Measurements from ENCODE around the gene PCNP. TPM values are rescaled to one million over a fixed set of nuclear protein-coding genes. Genes with fewer than 3 reads are reported as not detected.

PCNP gene
- total RNA-seq, 1 experiment from 2014 or later = 216 TPM

DNA sequence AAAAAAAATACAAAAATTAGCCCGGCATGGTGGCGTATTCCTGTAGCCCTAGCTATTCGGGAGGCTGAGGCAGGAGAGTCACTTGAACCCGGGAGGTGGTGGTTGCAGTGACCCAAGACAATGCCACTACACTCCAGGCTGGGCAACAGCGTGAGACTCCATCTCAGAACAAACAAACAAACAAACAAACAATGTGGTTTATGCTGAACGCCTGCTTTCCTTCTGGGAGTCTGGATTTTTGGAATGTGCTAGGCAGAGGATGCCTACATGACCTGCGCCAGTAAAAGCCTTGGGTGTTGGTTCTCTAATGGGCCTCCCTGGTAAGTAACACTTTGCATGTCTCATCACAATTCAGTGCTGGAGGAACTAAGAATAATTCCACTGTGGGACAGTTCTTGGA, 43.5 kb downstream of the PCNP start:
- Histone ChIP-seq H4K8ac (replicated peaks; ENCODE audit: insufficient read length, low read depth, low read length) (no peak overlapping the region), H3K4me1 (ENCODE audit: insufficient read depth, low read length) (no peaks in the 10 kb centered on the region), H3K27ac (ENCODE audit: insufficient read length, low read depth, low read length) (no peak overlapping the region), H3K9ac (ENCODE audit: extremely low read depth, insufficient read length, low read length) (no peak overlapping the region), H4K20me1 (ENCODE audit: control insufficient read depth, insufficient read depth, insufficient read length) (no peaks in the 10 kb centered on the region), H3K4me2 (ENCODE audit: insufficient read depth, insufficient read length, low read length) (no peak overlapping the region), H4K5ac (ENCODE audit: insufficient read length, low read depth, low read length) (no peak overlapping the region), H3K14ac (ENCODE audit: insufficient read depth, low read length) (no peak overlapping the region), H2AK5ac (ENCODE audit: insufficient read length, low read length) (no peak overlapping the region), H2BK20ac (ENCODE audit: low read depth, low read length, poor library complexity, severe bottlenecking) (no peak overlapping the region), H3K23ac (ENCODE audit: insufficient read length, low read depth, low read length) (no peak overlapping the region), H3K56ac (ENCODE audit: insufficient read length, low read depth, low read length) (no peak overlapping the region), H2BK120ac (ENCODE audit: low read depth, low read length, poor library complexity, severe bottlenecking) (no peak overlapping the region), H3K23me2 (ENCODE audit: insufficient read length, low read depth, low read length, poor library complexity, severe bottlenecking) (no peaks in the 10 kb centered on the region), H3K79me2 (ENCODE audit: insufficient read depth, low read length) (no peaks in the 10 kb centered on the region), H2BK12ac (ENCODE audit: insufficient read length, low read depth, low read length) (no peak overlapping the region), H3K9me3 (ENCODE audit: control insufficient read depth, low read depth, low read length) (no peaks in the 10 kb centered on the region), H3K18ac (ENCODE audit: insufficient read length, low read depth, low read length) (no peak overlapping the region), H3K79me1 (ENCODE audit: insufficient read depth, low read depth, low read length, poor library complexity, severe bottlenecking) (no peaks in the 10 kb centered on the region), H3K4ac (ENCODE audit: low read depth, low read length) (no peak overlapping the region), H2AFZ (ENCODE audit: low read length) (no peak overlapping the region), H3T11ph (ENCODE audit: low read length) (no peak overlapping the region), H3K27me3 (ENCODE audit: insufficient read depth, low read length) (no peaks in the 10 kb centered on the region), H2BK5ac (ENCODE audit: insufficient read length, low read length) (no peak overlapping the region), H4K91ac (ENCODE audit: insufficient read length, low read depth, low read length) (no peak overlapping the region), H2BK15ac (ENCODE audit: low read depth, low read length) (no peak overlapping the region)
- peaks cover 3 to 4% of the 10 kb centered on the region in 2 experiments; a peak in 3 of 4 replicates for H3K4me1 Mint-ChIP-seq
- TF ChIP-seq, protein P1, sequence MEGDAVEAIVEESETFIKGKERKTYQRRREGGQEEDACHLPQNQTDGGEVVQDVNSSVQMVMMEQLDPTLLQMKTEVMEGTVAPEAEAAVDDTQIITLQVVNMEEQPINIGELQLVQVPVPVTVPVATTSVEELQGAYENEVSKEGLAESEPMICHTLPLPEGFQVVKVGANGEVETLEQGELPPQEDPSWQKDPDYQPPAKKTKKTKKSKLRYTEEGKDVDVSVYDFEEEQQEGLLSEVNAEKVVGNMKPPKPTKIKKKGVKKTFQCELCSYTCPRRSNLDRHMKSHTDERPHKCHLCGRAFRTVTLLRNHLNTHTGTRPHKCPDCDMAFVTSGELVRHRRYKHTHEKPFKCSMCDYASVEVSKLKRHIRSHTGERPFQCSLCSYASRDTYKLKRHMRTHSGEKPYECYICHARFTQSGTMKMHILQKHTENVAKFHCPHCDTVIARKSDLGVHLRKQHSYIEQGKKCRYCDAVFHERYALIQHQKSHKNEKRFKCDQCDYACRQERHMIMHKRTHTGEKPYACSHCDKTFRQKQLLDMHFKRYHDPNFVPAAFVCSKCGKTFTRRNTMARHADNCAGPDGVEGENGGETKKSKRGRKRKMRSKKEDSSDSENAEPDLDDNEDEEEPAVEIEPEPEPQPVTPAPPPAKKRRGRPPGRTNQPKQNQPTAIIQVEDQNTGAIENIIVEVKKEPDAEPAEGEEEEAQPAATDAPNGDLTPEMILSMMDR (conservative IDR thresholded peaks at IDR 0.05) = no peak
- H3K36me3 Mint-ChIP-seq (ENCODE audit: insufficient read depth in 1 of 3, low read depth in 3 of 3) = no peaks in the 10 kb centered on the region; a peak in 1 of 7 replicates
- DNase-seq = no peak
- no CpG with 5 or more reads among the region's 7 CpGs for WGBS (ENCODE audit: extremely low coverage, insufficient read length, low lambda C conversion rate)
- H3K27ac Mint-ChIP-seq = no peak overlapping the region
- H3K9me3 Mint-ChIP-seq = no peaks in the 10 kb centered on the region
- H3K4me3 Mint-ChIP-seq = no peak overlapping the region
- no peaks in the 10 kb centered on the region; the same call in 1 of the 2 replicates for H3K27me3 Mint-ChIP-seq (ENCODE audit: low read depth)

Measured in H9 (cell line).